Activated T-helper 1 cell treated with anti-CD3 and anti-CD28 coated beads, Interleukin-12 subunit alpha, Interleukin-12 subunit beta, Interleukin-2, Interleukin-4 antibody, amounts not matched to agents 30 ng/mL and 10 ng/mL and 1 ng/mL, durations not matched to agents 14 hours and 24 hours and 36 hours (primary cell): Measurements from ENCODE around the gene ATOH1. TPM values are rescaled to one million over a fixed set of nuclear protein-coding genes. Genes with fewer than 3 reads are reported as not detected.

Experiments used
- DNase-seq: peaks from one replicate; pipeline ENCODE4 v3.0.0; 2021; ENCODE audit warnings: low spot score
- H3K27ac Mint-ChIP-seq: one replicate; pipeline ENCODE4 v1.8.0; 2021; ENCODE audit warnings: mild to moderate bottlenecking, mixed read lengths
- H3K27me3 Mint-ChIP-seq: one replicate; pipeline ENCODE4 v1.8.0; 2022; ENCODE audit warnings: mild to moderate bottlenecking, moderate library complexity, mixed read lengths; ENCODE audit not compliant: insufficient read depth
- H3K36me3 Mint-ChIP-seq: one replicate; pipeline ENCODE4 v1.8.0; 2021; ENCODE audit warnings: low read depth, mixed read lengths
- H3K4me1 Mint-ChIP-seq: one replicate; pipeline ENCODE4 v1.8.0; 2021; ENCODE audit warnings: low read depth, mixed read lengths
- H3K4me3 Mint-ChIP-seq: one replicate; pipeline ENCODE4 v1.8.0; 2021; ENCODE audit warnings: mild to moderate bottlenecking, moderate library complexity, mixed read lengths
- H3K9me3 Mint-ChIP-seq: one replicate; pipeline ENCODE4 v1.8.0; 2021; ENCODE audit warnings: mixed read lengths
- intact Hi-C: fragments of 100-400 bp; cut with micrococcal nuclease; formaldehyde crosslinking; loops from one replicate; pipeline ENCODE4 v1.15.1; 2024
- total RNA-seq: library from RNA; stranded (reverse); gene quantifications from 2 replicates; pipeline ENCODE4 v1.2.3, GENCODE V29; 2022

The ATOH1 gene
- total RNA-seq, 1 donor from 2014 or later = not detected

DNA sequence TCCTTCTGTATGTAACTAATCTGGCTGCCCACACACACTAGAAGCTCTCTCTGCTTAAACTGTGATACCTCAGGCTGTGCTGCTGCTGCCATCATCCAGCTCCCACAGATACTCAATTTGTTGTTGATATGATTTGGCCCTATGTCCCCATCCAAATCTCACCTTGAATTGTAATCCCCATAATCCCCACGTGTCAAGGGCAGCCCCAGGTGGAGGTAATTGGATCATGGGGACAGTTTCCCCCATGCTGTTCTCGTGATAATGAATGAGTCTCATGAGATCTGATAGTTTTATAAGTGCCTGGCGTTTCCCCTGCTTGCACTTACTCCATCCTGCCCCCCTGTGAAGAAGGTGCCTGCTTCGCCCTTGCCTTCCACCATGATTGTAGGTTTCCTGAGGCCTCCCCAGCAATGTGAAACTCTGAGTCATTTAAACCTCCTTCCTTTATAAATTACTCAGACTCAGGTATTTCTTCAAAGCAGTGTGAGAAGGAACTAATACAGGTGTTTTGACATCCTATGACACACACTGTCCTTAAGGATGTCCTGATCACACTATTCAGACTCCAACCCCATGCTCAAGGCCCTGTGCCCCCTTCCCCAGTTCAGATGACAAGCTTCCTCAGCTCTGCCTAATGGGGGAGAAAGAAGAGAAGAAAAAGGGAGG lies 2.9 kb upstream of the ATOH1 start:
- Mint-ChIP-seq H3K9me3 (no peaks in the 10 kb centered on the region), H3K4me3 (no peak overlapping the region), H3K27me3 (peaks cover 45% of the 10 kb centered on the region), H3K4me1 (peaks cover 9% of the 10 kb centered on the region), H3K27ac (no peak overlapping the region), H3K36me3 (no peaks in the 10 kb centered on the region)
- intact Hi-C loops = no loop called here
- no peak for DNase-seq

DNA sequence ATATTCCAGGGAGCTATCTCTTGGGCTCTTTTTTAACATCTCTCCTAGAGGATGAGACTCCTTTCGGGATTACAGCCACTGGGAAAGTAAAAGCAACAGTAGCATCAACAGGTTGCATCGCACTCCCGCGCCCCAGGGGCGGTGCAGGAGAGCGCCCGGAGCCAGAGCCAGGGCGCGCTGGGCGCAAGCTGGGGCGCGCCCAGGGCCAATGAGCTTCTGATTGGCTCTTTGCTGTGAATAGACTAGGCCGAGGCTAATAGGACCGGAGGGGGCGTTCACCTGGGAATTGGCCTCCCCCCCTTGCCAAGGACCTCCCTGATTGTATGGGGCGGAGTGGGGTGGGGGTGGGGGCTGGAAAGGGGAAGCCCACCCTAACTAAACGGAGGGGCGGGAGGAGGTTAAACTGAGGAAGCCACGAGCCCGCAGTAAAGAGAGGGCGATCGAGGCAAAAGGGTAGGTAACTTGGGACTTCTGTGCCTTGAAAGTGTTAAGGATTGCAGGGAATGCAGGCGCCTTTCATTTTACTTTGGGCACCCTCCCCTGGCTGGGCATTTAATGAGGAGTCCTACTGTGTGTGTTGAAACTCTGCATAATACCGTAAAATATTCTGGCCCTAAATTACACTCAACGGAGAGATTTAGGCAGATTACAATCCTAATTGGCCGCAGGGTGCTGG lies 1.1 kb upstream of the ATOH1 start:
- H3K4me1 Mint-ChIP-seq = peaks cover 9% of the 10 kb centered on the region
- H3K36me3 Mint-ChIP-seq = no peaks in the 10 kb centered on the region
- no peaks in the 10 kb centered on the region for H3K9me3 Mint-ChIP-seq
- H3K4me3 Mint-ChIP-seq = no peak overlapping the region
- peaks cover 62% of the 10 kb centered on the region for H3K27me3 Mint-ChIP-seq
- DNase-seq = no peak
- H3K27ac Mint-ChIP-seq = peak overlapping the region; percentile 43
- intact Hi-C loops = no loop called here

DNA sequence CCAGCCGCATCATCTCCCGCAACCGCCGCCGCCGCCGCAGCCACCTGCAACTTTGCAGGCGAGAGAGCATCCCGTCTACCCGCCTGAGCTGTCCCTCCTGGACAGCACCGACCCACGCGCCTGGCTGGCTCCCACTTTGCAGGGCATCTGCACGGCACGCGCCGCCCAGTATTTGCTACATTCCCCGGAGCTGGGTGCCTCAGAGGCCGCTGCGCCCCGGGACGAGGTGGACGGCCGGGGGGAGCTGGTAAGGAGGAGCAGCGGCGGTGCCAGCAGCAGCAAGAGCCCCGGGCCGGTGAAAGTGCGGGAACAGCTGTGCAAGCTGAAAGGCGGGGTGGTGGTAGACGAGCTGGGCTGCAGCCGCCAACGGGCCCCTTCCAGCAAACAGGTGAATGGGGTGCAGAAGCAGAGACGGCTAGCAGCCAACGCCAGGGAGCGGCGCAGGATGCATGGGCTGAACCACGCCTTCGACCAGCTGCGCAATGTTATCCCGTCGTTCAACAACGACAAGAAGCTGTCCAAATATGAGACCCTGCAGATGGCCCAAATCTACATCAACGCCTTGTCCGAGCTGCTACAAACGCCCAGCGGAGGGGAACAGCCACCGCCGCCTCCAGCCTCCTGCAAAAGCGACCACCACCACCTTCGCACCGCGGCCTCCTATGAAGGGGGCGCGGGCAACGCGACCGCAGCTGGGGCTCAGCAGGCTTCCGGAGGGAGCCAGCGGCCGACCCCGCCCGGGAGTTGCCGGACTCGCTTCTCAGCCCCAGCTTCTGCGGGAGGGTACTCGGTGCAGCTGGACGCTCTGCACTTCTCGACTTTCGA lies 654 bp downstream of the ATOH1 start:
- Mint-ChIP-seq H3K27ac (peak overlapping the region; percentile 34), H3K4me3 (no peak overlapping the region), H3K36me3 (no peaks in the 10 kb centered on the region), H3K27me3 (peaks cover 79% of the 10 kb centered on the region), H3K9me3 (no peaks in the 10 kb centered on the region), H3K4me1 (peaks cover 9% of the 10 kb centered on the region)
- intact Hi-C loops = no loop called here
- DNase-seq = no peak

DNA sequence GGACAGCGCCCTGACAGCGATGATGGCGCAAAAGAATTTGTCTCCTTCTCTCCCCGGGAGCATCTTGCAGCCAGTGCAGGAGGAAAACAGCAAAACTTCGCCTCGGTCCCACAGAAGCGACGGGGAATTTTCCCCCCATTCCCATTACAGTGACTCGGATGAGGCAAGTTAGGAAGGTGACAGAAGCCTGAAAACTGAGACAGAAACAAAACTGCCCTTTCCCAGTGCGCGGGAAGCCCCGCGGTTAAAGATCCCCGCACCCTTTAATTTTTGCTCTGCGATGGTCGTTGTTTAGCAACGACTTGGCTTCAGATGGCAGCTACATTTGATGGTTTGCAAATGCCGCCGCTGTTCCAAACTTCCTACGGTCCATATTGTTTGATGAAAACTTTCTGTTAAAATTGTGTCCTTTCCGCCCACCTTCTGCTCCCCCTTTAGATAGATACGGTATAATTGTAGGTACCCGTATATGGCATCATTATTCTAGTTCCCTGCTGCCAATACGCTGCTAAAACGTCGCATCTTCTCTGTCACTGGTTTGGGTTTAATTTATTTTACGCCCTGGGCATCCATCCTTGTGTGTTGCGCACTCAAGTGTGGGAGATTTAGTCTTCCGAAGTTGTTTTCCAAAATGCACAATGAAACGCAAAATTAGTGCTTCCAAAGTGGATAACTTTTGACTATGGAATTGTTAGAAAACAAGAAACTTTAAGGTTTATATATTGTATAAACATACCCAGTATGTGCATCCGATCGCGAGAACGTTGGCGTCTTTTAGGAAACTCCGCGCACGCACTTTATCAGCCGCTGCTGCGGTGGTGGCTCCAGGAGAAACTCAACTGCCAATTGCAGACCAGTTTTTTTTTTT lies 1.5 kb downstream of the ATOH1 start:
- no peak for DNase-seq
- peak overlapping the region; percentile 35 for H3K27ac Mint-ChIP-seq
- H3K4me3 Mint-ChIP-seq = peak overlapping the region; percentile 17
- H3K36me3 Mint-ChIP-seq = no peaks in the 10 kb centered on the region
- H3K9me3 Mint-ChIP-seq = no peaks in the 10 kb centered on the region
- peaks cover 9% of the 10 kb centered on the region for H3K4me1 Mint-ChIP-seq
- peaks cover 83% of the 10 kb centered on the region for H3K27me3 Mint-ChIP-seq
- intact Hi-C loops = no loop called here

DNA sequence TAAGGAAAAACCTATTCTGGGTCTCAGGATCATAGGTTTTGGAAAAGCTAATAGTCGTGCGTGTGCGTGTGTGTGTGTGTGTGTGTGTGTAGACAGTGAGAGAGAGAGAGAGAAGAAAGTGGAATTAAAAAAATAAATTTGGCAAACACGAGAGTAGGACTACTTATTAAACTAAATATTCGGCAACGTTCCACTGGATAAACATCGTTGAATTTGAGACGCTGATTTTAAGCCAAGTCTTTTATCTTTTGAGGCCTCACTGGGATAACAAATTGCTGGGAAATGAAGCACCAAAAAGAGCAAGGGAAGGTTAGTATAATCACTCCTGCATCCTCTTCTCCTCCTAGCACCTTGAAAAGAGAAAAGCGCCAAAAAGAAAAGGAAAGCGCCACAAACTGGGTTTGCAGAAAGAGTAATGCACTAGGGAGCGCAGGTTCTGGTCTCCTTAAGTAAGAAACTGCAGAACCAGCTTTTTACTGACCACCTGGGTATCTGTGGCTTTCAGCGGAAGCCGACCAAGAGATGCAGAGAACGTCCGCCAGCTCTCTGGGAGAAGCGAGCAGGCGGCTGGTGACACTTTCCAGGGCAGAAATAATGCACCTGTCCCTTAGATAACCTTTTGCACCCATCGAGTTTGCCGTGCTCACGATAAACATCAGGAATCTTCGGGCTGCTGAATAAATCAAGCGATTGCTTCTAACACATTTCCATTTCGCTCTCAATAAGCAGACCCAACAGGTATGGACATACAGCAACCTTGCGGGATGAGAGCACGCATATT lies 3.4 kb downstream of the ATOH1 start:
- no peak overlapping the region for H3K4me3 Mint-ChIP-seq
- peaks cover 75% of the 10 kb centered on the region for H3K27me3 Mint-ChIP-seq
- intact Hi-C loops = no loop called here
- peaks cover 9% of the 10 kb centered on the region for H3K4me1 Mint-ChIP-seq
- no peak overlapping the region for H3K27ac Mint-ChIP-seq
- peaks cover 5% of the 10 kb centered on the region for H3K9me3 Mint-ChIP-seq
- no peak for DNase-seq
- no peaks in the 10 kb centered on the region for H3K36me3 Mint-ChIP-seq

DNA sequence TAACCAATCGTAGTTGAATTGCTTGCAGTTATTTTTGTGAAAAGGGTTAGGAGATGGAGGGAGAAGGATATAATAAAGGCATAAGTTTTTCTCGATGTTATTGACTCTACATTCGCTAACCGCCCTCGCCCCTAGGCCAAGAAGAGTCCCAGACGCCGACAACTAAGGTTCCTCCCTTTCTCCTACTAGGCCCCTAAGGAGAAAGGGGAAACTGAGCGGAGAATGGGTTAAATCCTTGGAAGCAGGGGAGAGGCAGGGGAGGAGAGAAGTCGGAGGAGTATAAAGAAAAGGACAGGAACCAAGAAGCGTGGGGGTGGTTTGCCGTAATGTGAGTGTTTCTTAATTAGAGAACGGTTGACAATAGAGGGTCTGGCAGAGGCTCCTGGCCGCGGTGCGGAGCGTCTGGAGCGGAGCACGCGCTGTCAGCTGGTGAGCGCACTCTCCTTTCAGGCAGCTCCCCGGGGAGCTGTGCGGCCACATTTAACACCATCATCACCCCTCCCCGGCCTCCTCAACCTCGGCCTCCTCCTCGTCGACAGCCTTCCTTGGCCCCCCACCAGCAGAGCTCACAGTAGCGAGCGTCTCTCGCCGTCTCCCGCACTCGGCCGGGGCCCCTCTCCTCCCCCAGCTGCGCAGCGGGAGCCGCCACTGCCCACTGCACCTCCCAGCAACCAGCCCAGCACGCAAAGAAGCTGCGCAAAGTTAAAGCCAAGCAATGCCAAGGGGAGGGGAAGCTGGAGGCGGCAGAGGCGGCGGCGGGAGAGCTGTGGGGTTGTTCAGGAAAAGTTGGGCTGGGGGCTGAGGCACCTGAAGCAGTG lies 5.9 kb downstream of the ATOH1 start:
- DNase-seq = no peak
- no peaks in the 10 kb centered on the region for H3K4me1 Mint-ChIP-seq
- H3K4me3 Mint-ChIP-seq = no peak overlapping the region
- intact Hi-C loops = no loop called here
- no peak overlapping the region for H3K27ac Mint-ChIP-seq
- H3K9me3 Mint-ChIP-seq = peaks cover 5% of the 10 kb centered on the region
- no peaks in the 10 kb centered on the region for H3K36me3 Mint-ChIP-seq
- peaks cover 56% of the 10 kb centered on the region for H3K27me3 Mint-ChIP-seq

DNA sequence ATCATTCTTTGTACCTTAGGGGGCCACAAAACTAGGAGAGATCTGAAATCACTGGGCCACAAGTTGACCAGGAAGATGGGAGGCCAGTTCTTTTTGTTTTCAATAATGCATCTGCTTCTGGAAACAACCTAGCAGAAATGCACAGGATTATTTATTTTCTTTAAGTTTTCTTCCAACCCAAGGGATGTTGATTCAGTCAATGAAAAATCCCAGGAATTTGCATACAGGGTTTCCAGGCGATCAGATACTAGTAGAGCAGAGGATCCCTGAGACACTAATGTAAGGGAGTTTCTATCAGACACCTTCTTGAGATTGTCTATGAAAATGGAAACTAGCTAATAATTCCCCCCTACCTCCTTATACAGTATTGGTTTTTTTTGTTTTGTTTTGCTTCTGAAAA lies 7.4 kb downstream of the ATOH1 start:
- H3K27me3 Mint-ChIP-seq = peaks cover 42% of the 10 kb centered on the region

DNA sequence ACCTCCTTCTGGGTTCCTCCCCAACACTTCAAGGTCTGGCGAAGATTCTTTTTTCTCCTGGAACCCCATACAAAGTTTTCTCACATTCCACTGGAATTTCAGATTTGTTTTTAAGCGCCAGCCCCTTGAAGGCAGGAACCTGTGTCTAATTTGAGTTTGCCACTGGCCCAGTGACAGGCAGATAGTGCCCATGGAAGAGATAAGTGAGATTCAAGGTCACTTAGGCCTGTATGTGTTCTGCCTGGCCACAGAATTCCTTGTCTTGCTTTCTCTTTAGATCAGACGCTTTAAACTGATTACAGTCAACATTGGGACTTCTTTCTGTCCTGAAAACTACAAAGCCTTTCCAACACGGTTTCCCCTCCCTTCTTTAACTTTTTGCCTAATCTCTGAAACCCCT lies 11.2 kb downstream of the ATOH1 start:
- intact Hi-C loops = no loop called here

More for the DNA sequence above, 7.4 kb downstream of the ATOH1 start:
- intact Hi-C loops = no loop called here
- no peak for DNase-seq
- H3K36me3 Mint-ChIP-seq = no peaks in the 10 kb centered on the region
- H3K4me1 Mint-ChIP-seq = no peaks in the 10 kb centered on the region
- H3K27ac Mint-ChIP-seq = no peak overlapping the region
- no peak overlapping the region for H3K4me3 Mint-ChIP-seq
- peaks cover 5% of the 10 kb centered on the region for H3K9me3 Mint-ChIP-seq

DNA sequence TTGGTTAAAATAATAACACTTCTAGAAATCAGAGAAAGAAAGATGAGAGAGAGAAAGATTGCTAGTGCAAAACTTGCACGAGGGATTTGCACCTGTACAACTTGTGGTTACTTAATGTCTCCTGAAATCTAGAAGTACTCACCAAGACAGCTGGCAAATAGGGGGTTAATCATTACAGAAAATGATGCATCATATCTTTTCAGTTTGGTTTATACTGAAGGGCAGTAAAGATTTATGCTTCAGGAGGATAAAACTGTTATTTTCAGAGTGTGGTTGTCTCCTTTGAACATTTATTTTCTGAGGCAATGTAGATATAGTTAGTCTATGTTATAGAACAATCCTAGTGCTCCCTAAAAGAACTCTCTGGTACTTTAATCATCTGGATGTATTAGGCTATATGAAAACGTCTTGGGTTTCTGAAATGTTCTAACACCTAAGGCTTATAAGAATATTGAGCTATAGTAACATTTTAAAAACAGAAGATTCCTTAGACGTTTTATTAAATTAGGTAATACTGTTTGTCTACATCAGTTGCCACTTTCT lies 13.3 kb downstream of the ATOH1 start:
- Mint-ChIP-seq H3K27me3 (peaks cover 3% of the 10 kb centered on the region), H3K4me3 (no peak overlapping the region), H3K4me1 (no peaks in the 10 kb centered on the region), H3K36me3 (no peaks in the 10 kb centered on the region), H3K27ac (no peak overlapping the region), H3K9me3 (no peaks in the 10 kb centered on the region)
- intact Hi-C loops = no loop called here
- DNase-seq = no peak

More for the DNA sequence above, 11.2 kb downstream of the ATOH1 start:
- Mint-ChIP-seq H3K4me3 (no peak overlapping the region), H3K9me3 (peaks cover 5% of the 10 kb centered on the region), H3K4me1 (no peaks in the 10 kb centered on the region), H3K27me3 (peaks cover 6% of the 10 kb centered on the region), H3K36me3 (no peaks in the 10 kb centered on the region), H3K27ac (no peak overlapping the region)
- DNase-seq = no peak

DNA sequence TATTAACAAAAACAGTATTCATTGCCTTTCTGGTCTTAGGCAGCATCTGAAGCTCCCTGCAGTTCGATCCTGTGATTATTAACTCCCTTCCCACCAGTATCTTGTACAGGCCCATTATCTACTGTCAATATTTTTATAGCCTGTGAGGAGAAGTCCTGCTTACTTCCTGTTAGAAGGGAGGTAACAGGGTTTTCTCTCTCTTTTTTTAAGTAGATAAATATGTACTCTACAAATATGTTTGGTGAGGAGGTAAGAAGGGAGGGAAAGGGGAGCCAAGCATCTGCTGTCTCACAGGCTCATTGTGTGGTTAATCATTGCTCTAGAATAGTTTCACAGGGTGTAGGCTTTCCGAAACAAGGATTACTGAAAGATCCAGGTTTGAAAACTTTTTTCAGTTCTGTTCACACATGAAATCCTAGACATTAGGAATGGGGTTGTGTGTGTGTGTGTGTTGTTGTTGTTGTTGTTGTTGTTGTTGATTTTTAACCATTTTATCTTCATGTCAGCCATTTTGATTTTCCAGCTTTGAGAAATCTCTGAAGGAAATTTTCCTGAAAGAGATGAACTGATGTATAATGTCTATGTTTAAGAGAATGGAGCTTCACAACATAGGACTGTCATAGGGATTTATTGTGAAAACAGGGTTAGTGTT lies 14.2 kb downstream of the ATOH1 start:
- intact Hi-C loops = no loop called here
- H3K27ac Mint-ChIP-seq = no peak overlapping the region
- no peaks in the 10 kb centered on the region for H3K36me3 Mint-ChIP-seq

DNA sequence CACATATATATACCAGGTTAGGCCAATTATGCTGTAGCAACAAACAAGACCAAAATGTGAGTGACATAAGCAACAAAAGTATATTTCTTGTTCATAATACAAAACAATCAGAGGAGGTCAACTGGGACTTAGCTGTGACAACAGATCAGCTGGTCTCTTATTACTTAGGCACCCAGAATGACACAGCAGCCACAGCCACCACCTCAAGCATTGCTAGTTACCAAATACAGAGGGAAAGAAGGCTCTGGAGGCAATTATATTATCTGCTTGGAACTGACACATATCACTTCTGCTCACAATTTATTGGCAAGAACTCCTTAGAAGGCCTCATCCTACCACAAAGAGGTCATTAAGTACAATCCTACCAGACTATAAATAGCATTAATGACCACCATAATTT lies 15.2 kb downstream of the ATOH1 start:
- Mint-ChIP-seq H3K27ac (no peak overlapping the region), H3K27me3 (no peaks in the 10 kb centered on the region)
- intact Hi-C loops = no loop called here

More for the DNA sequence above, 14.2 kb downstream of the ATOH1 start:
- H3K4me3 Mint-ChIP-seq = no peak overlapping the region
- H3K4me1 Mint-ChIP-seq = no peaks in the 10 kb centered on the region
- H3K9me3 Mint-ChIP-seq = no peaks in the 10 kb centered on the region
- no peak for DNase-seq
- H3K27me3 Mint-ChIP-seq = peaks cover 2% of the 10 kb centered on the region

More for the DNA sequence above, 15.2 kb downstream of the ATOH1 start:
- no peak overlapping the region for H3K4me3 Mint-ChIP-seq
- H3K4me1 Mint-ChIP-seq = no peaks in the 10 kb centered on the region
- no peaks in the 10 kb centered on the region for H3K36me3 Mint-ChIP-seq
- no peak for DNase-seq
- no peaks in the 10 kb centered on the region for H3K9me3 Mint-ChIP-seq
